Spleen (tissue), 11 donors: Measurements from ENCODE around the gene ATAD3B. TPM values are rescaled to one million over a fixed set of nuclear protein-coding genes. Genes with fewer than 3 reads are reported as not detected.

ENCODE experiments used
- DNase-seq: peaks from one replicate; pipeline ENCODE4 v3.0.0-alpha.2; 2020
- H3K27ac ChIP-seq, 8 donors: fragments of 200-600 bp; sonication (generic) in 7 of 8; 1 replicate in 4 of 8; 2 replicates in 4 of 8; pipeline versions ENCODE4 v1.5.0 to v1.8.0; 2016 to 2021; ENCODE audit warnings: inconsistent platforms in 4 of 8, mild to moderate bottlenecking in 4 of 8, moderate library complexity in 1 of 8
- H3K27me3 ChIP-seq, 7 donors: fragments of 200-600 bp; sonication (generic) in 6 of 7; replicated peaks in 1 of 7; 1 replicate in 4 of 7; 2 replicates in 3 of 7; pipeline versions ENCODE4 v1.5.0 to v1.8.0; 2016 to 2021; ENCODE audit warnings: inconsistent platforms in 3 of 7, mild to moderate bottlenecking in 1 of 7
- H3K36me3 ChIP-seq, 6 donors: fragments of 200-600 bp; sonication (generic) in 5 of 6; 1 replicate in 4 of 6; 2 replicates in 2 of 6; pipeline versions ENCODE4 v1.5.0 to v1.8.0; 2016 to 2021; ENCODE audit warnings: inconsistent platforms in 2 of 6
- H3K4me1 ChIP-seq, 6 donors: fragments of 200-600 bp; sonication (generic) in 5 of 6; 1 replicate in 3 of 6; 2 replicates in 3 of 6; pipeline versions ENCODE4 v1.5.0 to v1.8.0; 2016 to 2021; ENCODE audit warnings: inconsistent platforms in 3 of 6
- H3K4me3 ChIP-seq, 8 donors: fragments of 200-600 bp; sonication (generic) in 7 of 8; 1 replicate in 4 of 8; 2 replicates in 4 of 8; pipeline versions ENCODE4 v1.5.0 to v1.8.0; 2016 to 2021; ENCODE audit warnings: inconsistent platforms in 4 of 8, mild to moderate bottlenecking in 4 of 8, moderate library complexity in 2 of 8
- H3K9me3 ChIP-seq, 8 donors: fragments of 200-600 bp; sonication (generic) in 7 of 8; 1 replicate in 4 of 8; 2 replicates in 4 of 8; pipeline versions ENCODE4 v1.5.0 to v1.8.0; 2016 to 2021; ENCODE audit warnings: inconsistent platforms in 4 of 8
- POLR2A ChIP-seq, 3 donors: fragments of 450-650 bp; IDR thresholded peaks; one replicate each; pipeline ENCODE4 v1.5.1; 2017; ENCODE audit warnings: antibody characterized with exemption in 3 of 3, mild to moderate bottlenecking in 1 of 3
- POLR2AphosphoS5 ChIP-seq, 3 donors: sonication (generic); formaldehyde crosslinking; IDR thresholded peaks; one replicate each; pipeline ENCODE4 v1.5.1; 2017; ENCODE audit warnings: antibody characterized with exemption in 3 of 3
- WGBS, 5 donors: extraction: QIAGEN DNeasy Blood & Tissue Kit in 3 of 5; methylation state at CpG; one replicate each; pipeline versions ENCODE4 v1.1.5 to v1.1.7; 2013 to 2018; 5-methylcytosine and 5-hydroxymethylcytosine counted together
- intact Hi-C: fragments of 100-400 bp; cut with DNase I; formaldehyde crosslinking; loops from one replicate; pipeline ENCODE4 v1.15.0; 2023; ENCODE audit warnings: low total_unique reads
- polyA plus RNA-seq, 3 donors: library from polyadenylated mRNA; stranded (reverse); fragments of 200-250 nt; gene quantifications; one replicate each; pipeline ENCODE4 v1.2.1, GENCODE V29; 2013
- total RNA-seq, 7 donors: library from RNA; depleted of rRNA in 3 of 7; stranded (reverse); fragments of >200 nt in 3 of 7; fragmentation: NEBNext Ultra II Directional in 4 of 7; extraction: Animal tissue kit (Norgen Biotek cat#: 25700) in 4 of 7; gene quantifications; one replicate each; pipeline versions ENCODE4 v1.1.0 to v1.2.1, GENCODE V29; 2016 to 2021
- TF ChIP-seq, protein P1 (sequence below), 11 experiments: fragments of 200-600 bp in 7 of 11; fragments of 450-650 bp in 4 of 11; sonication (generic) in 4 of 11; IDR thresholded peaks in 8 of 11; conservative IDR thresholded peaks in 3 of 11; 1 replicate in 7 of 11; 2 replicates in 4 of 11; pipeline versions ENCODE4 v1.4.0 to v1.8.0; 2016 to 2021; ENCODE audit warnings: antibody characterized with exemption in 11 of 11, inconsistent platforms in 4 of 11, mild to moderate bottlenecking in 1 of 11
- donor health status: healthy with polysubstance abuse.
- donor health status: DM: no; HTN: no; CAD: no; lungs with moderate emphysema.
- donor health status: DM: no; HTN: no; CAD: no.
- donor health status: Bipolar disorder and iron deficiency.
- donor health status: healthy.
- donor health status: DM: no; HTN: no; CAD: no.
- donor health status: DM: yes; HTN: yes; CAD: no.

ATAD3B gene
- total and polyA plus RNA-seq, 10 donors = 11.5 to 62.3 (median 26.3) TPM

DNA sequence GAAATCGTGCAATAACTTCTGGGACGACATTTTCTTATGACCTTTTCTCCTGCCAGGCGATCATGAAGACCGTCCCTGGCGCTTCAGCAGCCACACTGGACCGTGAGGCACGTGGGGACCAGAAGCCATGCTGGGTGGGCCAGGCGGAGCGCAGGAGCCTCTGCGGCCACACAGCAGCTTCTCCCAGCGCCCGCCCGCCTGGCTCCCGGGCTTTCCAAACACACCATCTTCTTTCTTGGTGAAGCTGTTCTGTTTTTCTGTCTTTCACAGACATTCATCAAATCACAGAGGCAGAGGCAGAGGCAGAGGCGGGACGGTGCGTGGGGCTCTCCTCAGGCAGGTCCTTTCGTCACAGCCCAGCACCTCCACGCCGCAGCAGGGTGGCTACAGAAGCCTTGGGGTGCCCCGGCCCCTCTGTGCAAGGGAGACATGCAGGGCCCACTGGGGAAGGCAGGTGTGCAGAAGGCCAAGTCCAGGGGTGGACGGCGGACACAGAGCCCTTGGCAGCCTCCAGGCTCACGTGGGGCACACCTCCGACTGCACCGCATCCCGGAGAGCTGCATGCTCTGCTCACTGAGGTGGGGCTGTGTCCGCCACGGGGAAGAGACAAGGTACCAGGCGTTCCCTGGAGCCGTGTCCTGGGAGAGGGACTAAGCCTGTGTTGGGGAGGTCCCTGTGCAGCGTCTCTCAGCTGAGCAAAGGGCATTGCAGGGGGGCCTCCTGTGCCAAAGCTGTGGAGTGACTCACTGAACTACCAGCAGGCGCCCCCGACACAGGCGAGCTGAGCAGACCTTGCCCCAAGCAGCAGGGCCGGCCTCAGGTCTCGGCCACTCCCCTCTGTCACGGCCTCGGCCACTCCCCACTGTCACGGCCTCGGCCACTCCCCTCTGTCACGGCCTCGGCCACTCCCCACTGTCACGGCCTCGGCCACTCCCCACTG is 71.5 kb downstream of the ATAD3B start:
- Histone ChIP-seq H3K27ac (peak overlapping the region in 1 of 8 donors; percentile 38), H3K4me1 (peaks cover 0 to 71% (median 28%) of the 10 kb centered on the region in 6 donors), H3K9me3 (no peaks in the 10 kb centered on the region), H3K4me3 (peak overlapping the region in 2 of 8 donors; percentile 10 to 15), H3K36me3 (peaks cover 0 to 73% (median 24%) of the 10 kb centered on the region in 6 donors), H3K27me3 (peaks cover 0 to 20% (median 0%) of the 10 kb centered on the region in 7 donors)
- 83 to 91% (median 85%) methylated on average over 33 to 45 of the region's 45 CpGs for WGBS, 5 donors
- TF ChIP-seq POLR2A (IDR thresholded peaks at IDR 0.05) (no peak), POLR2AphosphoS5 (IDR thresholded peaks at IDR 0.05) (peak; percentile 4 to 39 (median 19))
- intact Hi-C loops = no loop called here
- DNase-seq = no peak

DNA sequence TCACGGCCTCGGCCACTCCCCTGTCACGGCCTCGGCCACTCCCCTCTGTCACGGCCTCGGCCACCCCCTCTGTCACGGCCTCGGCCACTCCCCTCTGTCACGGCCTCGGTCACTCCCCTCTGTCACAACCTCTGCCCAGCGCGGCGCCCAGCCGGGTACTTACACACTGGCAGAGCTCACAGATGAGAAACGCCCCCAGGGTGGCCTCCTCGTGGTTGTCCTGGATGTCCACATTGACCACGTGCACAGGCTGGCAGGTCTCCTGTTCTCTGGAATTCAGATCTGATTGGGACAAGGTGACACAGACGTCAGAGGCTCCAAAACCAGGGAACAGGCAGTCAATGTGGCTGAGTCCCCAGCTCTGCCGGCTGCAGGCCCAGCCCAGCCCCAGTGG is 72.1 kb downstream of the ATAD3B start:
- H3K27ac ChIP-seq = peak overlapping the region in 1 of 8 donors; percentile 38
- peaks cover 0 to 64% (median 26%) of the 10 kb centered on the region in 6 donors for H3K4me1 ChIP-seq
- 58 to 85% (median 65%) methylated on average over 17 to 19 of the region's 19 CpGs for WGBS, 5 donors
- no peak for DNase-seq
- intact Hi-C loops = no loop called here
- peaks cover 0 to 20% (median 0%) of the 10 kb centered on the region in 7 donors for H3K27me3 ChIP-seq
- peak overlapping the region in 2 of 8 donors; percentile 10 to 15 for H3K4me3 ChIP-seq
- TF ChIP-seq POLR2A (IDR thresholded peaks at IDR 0.05) (no peak), POLR2AphosphoS5 (IDR thresholded peaks at IDR 0.05) (no peak)
- TF ChIP-seq, protein P1, sequence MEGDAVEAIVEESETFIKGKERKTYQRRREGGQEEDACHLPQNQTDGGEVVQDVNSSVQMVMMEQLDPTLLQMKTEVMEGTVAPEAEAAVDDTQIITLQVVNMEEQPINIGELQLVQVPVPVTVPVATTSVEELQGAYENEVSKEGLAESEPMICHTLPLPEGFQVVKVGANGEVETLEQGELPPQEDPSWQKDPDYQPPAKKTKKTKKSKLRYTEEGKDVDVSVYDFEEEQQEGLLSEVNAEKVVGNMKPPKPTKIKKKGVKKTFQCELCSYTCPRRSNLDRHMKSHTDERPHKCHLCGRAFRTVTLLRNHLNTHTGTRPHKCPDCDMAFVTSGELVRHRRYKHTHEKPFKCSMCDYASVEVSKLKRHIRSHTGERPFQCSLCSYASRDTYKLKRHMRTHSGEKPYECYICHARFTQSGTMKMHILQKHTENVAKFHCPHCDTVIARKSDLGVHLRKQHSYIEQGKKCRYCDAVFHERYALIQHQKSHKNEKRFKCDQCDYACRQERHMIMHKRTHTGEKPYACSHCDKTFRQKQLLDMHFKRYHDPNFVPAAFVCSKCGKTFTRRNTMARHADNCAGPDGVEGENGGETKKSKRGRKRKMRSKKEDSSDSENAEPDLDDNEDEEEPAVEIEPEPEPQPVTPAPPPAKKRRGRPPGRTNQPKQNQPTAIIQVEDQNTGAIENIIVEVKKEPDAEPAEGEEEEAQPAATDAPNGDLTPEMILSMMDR (IDR thresholded peaks at IDR 0.05 in 8 of 11, conservative IDR thresholded peaks at IDR 0.05 in 3 of 11) = no peak
- H3K9me3 ChIP-seq = no peaks in the 10 kb centered on the region
- H3K36me3 ChIP-seq = peaks cover 0 to 80% (median 24%) of the 10 kb centered on the region in 6 donors

DNA sequence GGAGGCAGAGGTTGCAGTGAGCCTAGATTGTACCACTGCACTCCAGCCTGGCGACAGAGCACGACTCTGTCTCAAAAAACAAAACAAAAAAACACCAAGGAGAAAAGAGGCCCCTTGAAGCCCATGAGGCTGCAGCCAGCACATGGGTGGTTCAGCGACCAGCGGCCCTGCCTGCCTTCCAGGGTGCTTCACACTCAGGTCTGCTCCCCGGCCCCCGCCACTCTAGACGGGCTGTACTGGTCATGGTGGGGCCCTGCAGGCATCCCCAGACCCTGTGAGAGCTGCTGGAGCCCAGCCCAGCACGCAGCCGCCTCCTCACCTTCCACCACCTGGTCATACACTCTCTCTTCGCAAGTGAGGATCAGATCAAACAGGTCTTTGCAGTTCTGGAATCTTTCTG is 73.0 kb downstream of the ATAD3B start:
- intact Hi-C loops = no loop called here
- WGBS, 5 donors = 90 to 97% (median 94%) methylated on average over 10 of the region's 10 CpGs

More for the DNA sequence above, 73.0 kb downstream of the ATAD3B start:
- H3K4me1 ChIP-seq = peaks cover 0 to 56% (median 18%) of the 10 kb centered on the region in 6 donors
- H3K27me3 ChIP-seq = peaks cover 0 to 14% (median 0%) of the 10 kb centered on the region in 7 donors
- no peak for DNase-seq
- TF ChIP-seq POLR2AphosphoS5 (IDR thresholded peaks at IDR 0.05) = peak in 1 of 3 donors; percentile 59
- TF ChIP-seq, protein P1 (IDR thresholded peaks at IDR 0.05 in 8 of 11, conservative IDR thresholded peaks at IDR 0.05 in 3 of 11) = no peak
- H3K36me3 ChIP-seq = peaks cover 0 to 82% (median 24%) of the 10 kb centered on the region in 6 donors
- H3K4me3 ChIP-seq = no peak overlapping the region
- H3K9me3 ChIP-seq = no peaks in the 10 kb centered on the region
- H3K27ac ChIP-seq = no peak overlapping the region

Other genes starting within 250 kb of the ATAD3B start
- 100 to 1,000 TPM in 4 of 7 donors, 10 to 100 TPM in 3; 87.2 to 145 (median 114) TPM for gene SDF4, start 239.8 kb upstream of the ATAD3B start, total RNA-seq
- gene SDF4, start 239.8 kb upstream of the ATAD3B start, polyA plus RNA-seq = 10 to 100 TPM; 39.1 to 84.2 (median 49.4) TPM
- gene B3GALT6, start 239.5 kb upstream of the ATAD3B start, total RNA-seq = 10 to 100 TPM; 13.2 to 25.1 (median 19.3) TPM
- gene B3GALT6, start 239.5 kb upstream of the ATAD3B start, polyA plus RNA-seq = 10 to 100 TPM in 2 of 3 donors, 1 to 10 TPM in 1; 7.9 to 16.6 (median 12.1) TPM
- gene C1QTNF12, start 225.0 kb upstream of the ATAD3B start, total RNA-seq = 1 to 10 TPM in 3 of 7 donors, under 1 TPM in 1, not detected in 3; 0.87 to 3.6 (median 1.8) TPM
- gene C1QTNF12, start 225.0 kb upstream of the ATAD3B start, polyA plus RNA-seq = 1 to 10 TPM; 1.3 to 5.5 (median 1.4) TPM
- 10 to 100 TPM; 39.1 to 69.7 (median 56.5) TPM for gene UBE2J2, start 197.9 kb upstream of the ATAD3B start, total RNA-seq
- 10 to 100 TPM; 39.2 to 66.9 (median 54.0) TPM for gene UBE2J2, start 197.9 kb upstream of the ATAD3B start, polyA plus RNA-seq
- 10 to 100 TPM in 1 of 7 donors, 1 to 10 TPM in 6; 2.5 to 10.5 (median 3.4) TPM for gene SCNN1D, start 191.3 kb upstream of the ATAD3B start, total RNA-seq
- gene SCNN1D, start 191.3 kb upstream of the ATAD3B start, polyA plus RNA-seq = 10 to 100 TPM in 2 of 3 donors, 1 to 10 TPM in 1; 3.7 to 16.9 (median 11.9) TPM
- 10 to 100 TPM; 33.0 to 62.3 (median 41.7) TPM for gene ACAP3, start 163.8 kb upstream of the ATAD3B start, total RNA-seq
- 10 to 100 TPM; 12.6 to 89.7 (median 32.6) TPM for gene ACAP3, start 163.8 kb upstream of the ATAD3B start, polyA plus RNA-seq
- 10 to 100 TPM; 11.4 to 22.9 (median 13.9) TPM for gene PUSL1, start 163.2 kb upstream of the ATAD3B start, total RNA-seq
- 10 to 100 TPM in 2 of 3 donors, 1 to 10 TPM in 1; 9.8 to 17.8 (median 10.5) TPM for gene PUSL1, start 163.2 kb upstream of the ATAD3B start, polyA plus RNA-seq
- gene INTS11, start 147.1 kb upstream of the ATAD3B start, total RNA-seq = 100 to 1,000 TPM in 4 of 7 donors, 10 to 100 TPM in 3; 89.2 to 114 (median 100) TPM
- 100 to 1,000 TPM; 106 to 203 (median 202) TPM for gene INTS11, start 147.1 kb upstream of the ATAD3B start, polyA plus RNA-seq
- 10 to 100 TPM; 16.9 to 42.1 (median 29.1) TPM for gene CPTP, start 147.0 kb upstream of the ATAD3B start, total RNA-seq
- 10 to 100 TPM in 2 of 3 donors, 1 to 10 TPM in 1; 7.5 to 24.9 (median 10.4) TPM for gene CPTP, start 147.0 kb upstream of the ATAD3B start, polyA plus RNA-seq
- 1 to 10 TPM in 6 of 7 donors, under 1 TPM in 1; 0.77 to 5.9 (median 3.0) TPM for gene TAS1R3, start 140.5 kb upstream of the ATAD3B start, total RNA-seq
- 1 to 10 TPM in 1 of 3 donors, under 1 TPM in 2; 0.23 to 1.6 (median 0.37) TPM for gene TAS1R3, start 140.5 kb upstream of the ATAD3B start, polyA plus RNA-seq
- gene DVL1, start 122.3 kb upstream of the ATAD3B start, total RNA-seq = 10 to 100 TPM; 34.4 to 59.1 (median 40.1) TPM
- gene DVL1, start 122.3 kb upstream of the ATAD3B start, polyA plus RNA-seq = 10 to 100 TPM; 18.1 to 57.3 (median 27.7) TPM
- 10 to 100 TPM; 25.9 to 71.7 (median 49.3) TPM for gene MXRA8, start 113.2 kb upstream of the ATAD3B start, total RNA-seq
- 10 to 100 TPM; 37.9 to 57.5 (median 44.8) TPM for gene MXRA8, start 113.2 kb upstream of the ATAD3B start, polyA plus RNA-seq
- gene AURKAIP1, start 96.6 kb upstream of the ATAD3B start, total RNA-seq = 10 to 100 TPM; 61.3 to 85.1 (median 71.7) TPM
- gene AURKAIP1, start 96.6 kb upstream of the ATAD3B start, polyA plus RNA-seq = 100 to 1,000 TPM; 149 to 174 (median 151) TPM
- gene CCNL2, start 72.4 kb upstream of the ATAD3B start, total RNA-seq = 100 to 1,000 TPM; 167 to 299 (median 208) TPM
- gene CCNL2, start 72.4 kb upstream of the ATAD3B start, polyA plus RNA-seq = 100 to 1,000 TPM; 111 to 230 (median 199) TPM
- gene MRPL20, start 64.5 kb upstream of the ATAD3B start, total RNA-seq = 100 to 1,000 TPM in 3 of 7 donors, 10 to 100 TPM in 4; 67.4 to 144 (median 91.3) TPM
- gene MRPL20, start 64.5 kb upstream of the ATAD3B start, polyA plus RNA-seq = 100 to 1,000 TPM; 101 to 168 (median 122) TPM
- gene ANKRD65, start 50.5 kb upstream of the ATAD3B start, total RNA-seq = 1 to 10 TPM in 5 of 7 donors, under 1 TPM in 2; 0.43 to 2.7 (median 1.2) TPM
- 1 to 10 TPM; 2.3 to 4.3 (median 3.0) TPM for gene ANKRD65, start 50.5 kb upstream of the ATAD3B start, polyA plus RNA-seq
- 10 to 100 TPM in 6 of 7 donors, 1 to 10 TPM in 1; 3.9 to 18.0 (median 13.1) TPM for gene VWA1, start 36.1 kb upstream of the ATAD3B start, total RNA-seq
- gene VWA1, start 36.1 kb upstream of the ATAD3B start, polyA plus RNA-seq = 10 to 100 TPM in 2 of 3 donors, 1 to 10 TPM in 1; 4.1 to 12.7 (median 11.0) TPM
- 1 to 10 TPM in 2 of 7 donors, under 1 TPM in 3, not detected in 2; 0.25 to 3.9 (median 0.57) TPM for gene ATAD3C, start 22.1 kb upstream of the ATAD3B start, total RNA-seq
- under 1 TPM; 0.55 to 0.85 (median 0.83) TPM for gene ATAD3C, start 22.1 kb upstream of the ATAD3B start, polyA plus RNA-seq
- gene ATAD3A, start 40.4 kb downstream of the ATAD3B start, total RNA-seq = 10 to 100 TPM; 11.3 to 25.7 (median 17.8) TPM
- gene ATAD3A, start 40.4 kb downstream of the ATAD3B start, polyA plus RNA-seq = 10 to 100 TPM; 13.4 to 29.0 (median 14.3) TPM
- gene TMEM240, start 68.9 kb downstream of the ATAD3B start, total RNA-seq = 1 to 10 TPM in 6 of 7 donors, not detected in 1; 2.3 to 5.3 (median 2.7) TPM
- 1 to 10 TPM in 2 of 3 donors, under 1 TPM in 1; 0.39 to 2.2 (median 1.5) TPM for gene TMEM240, start 68.9 kb downstream of the ATAD3B start, polyA plus RNA-seq
- gene SSU72, start 103.1 kb downstream of the ATAD3B start, total RNA-seq = 100 to 1,000 TPM in 5 of 7 donors, 10 to 100 TPM in 2; 86.7 to 168 (median 111) TPM
- gene SSU72, start 103.1 kb downstream of the ATAD3B start, polyA plus RNA-seq = 100 to 1,000 TPM in 1 of 3 donors, 10 to 100 TPM in 2; 89.2 to 121 (median 90.4) TPM
- 1 to 10 TPM; 2.2 to 8.8 (median 5.6) TPM for gene FNDC10, start 128.4 kb downstream of the ATAD3B start, total RNA-seq
- 1 to 10 TPM; 2.2 to 4.4 (median 3.4) TPM for gene FNDC10, start 128.4 kb downstream of the ATAD3B start, polyA plus RNA-seq
- 10 to 100 TPM; 46.2 to 76.5 (median 72.0) TPM for gene MIB2, start 143.7 kb downstream of the ATAD3B start, total RNA-seq
- gene MIB2, start 143.7 kb downstream of the ATAD3B start, polyA plus RNA-seq = 100 to 1,000 TPM in 1 of 3 donors, 10 to 100 TPM in 2; 49.6 to 165 (median 74.1) TPM
- gene MMP23B, start 160.4 kb downstream of the ATAD3B start, total RNA-seq = 1 to 10 TPM; 1.4 to 7.3 (median 5.8) TPM
- 1 to 10 TPM; 4.2 to 9.3 (median 6.3) TPM for gene MMP23B, start 160.4 kb downstream of the ATAD3B start, polyA plus RNA-seq
- gene CDK11B, start 187.2 kb downstream of the ATAD3B start, total RNA-seq = 10 to 100 TPM; 19.4 to 34.1 (median 27.9) TPM
- gene CDK11B, start 187.2 kb downstream of the ATAD3B start, polyA plus RNA-seq = 10 to 100 TPM; 20.0 to 38.2 (median 31.2) TPM
- 100 to 1,000 TPM in 1 of 7 donors, 10 to 100 TPM in 6; 48.3 to 105 (median 63.1) TPM for gene SLC35E2B, start 221.0 kb downstream of the ATAD3B start, total RNA-seq
- 10 to 100 TPM; 18.3 to 26.7 (median 21.9) TPM for gene SLC35E2B, start 221.0 kb downstream of the ATAD3B start, polyA plus RNA-seq